GM12878 (cell line): ENCODE results near the gene ITCH. TPM values are rescaled to one million over a fixed set of nuclear protein-coding genes. Genes with fewer than 3 reads are reported as not detected.
A peak's percentile ranks its signal among the peaks of the same experiment; 100 is the strongest.

ENCODE experiments used
- ATF7 ChIP-seq: fragments of 450-650 bp; IDR thresholded peaks from 2 replicates; pipeline ENCODE4 v1.6.1; 2016; ENCODE audit warnings: low read depth, mild to moderate bottlenecking
- BACH1 ChIP-seq: fragments of 450-650 bp; IDR thresholded peaks from 2 replicates; pipeline ENCODE4 v1.6.1; 2017; ENCODE audit warnings: mild to moderate bottlenecking, borderline replicate concordance
- CHD2 ChIP-seq: IDR thresholded peaks from 2 replicates; pipeline ENCODE4 v1.6.1; 2011; ENCODE audit warnings: low read depth, low read length, improper control_type of control experiment, borderline replicate concordance
- CREM ChIP-seq: IDR thresholded peaks from 2 replicates; pipeline ENCODE4 v1.6.1; 2014; ENCODE audit warnings: antibody characterized with exemption, low read depth
- EED ChIP-seq: sonication (generic); IDR thresholded peaks from 2 replicates; pipeline ENCODE4 v1.6.1; 2016; ENCODE audit warnings: antibody characterized with exemption, low read depth
- GATAD2B ChIP-seq: fragments of 450-650 bp; conservative IDR thresholded peaks from 2 replicates; pipeline ENCODE4 v1.6.1; 2017; ENCODE audit warnings: low read depth, mild to moderate bottlenecking, moderate library complexity
- IKZF1 ChIP-seq: fragments of 450-650 bp; conservative IDR thresholded peaks from 2 replicates; pipeline ENCODE4 v1.6.1; 2017; ENCODE audit warnings: antibody characterized with exemption, mild to moderate bottlenecking
- MTA3 ChIP-seq: IDR thresholded peaks from 2 replicates; pipeline ENCODE4 v1.6.1; 2012; ENCODE audit warnings: low read length, inconsistent platforms, borderline replicate concordance
- MXI1 ChIP-seq: fragments of 150-350 bp; IDR thresholded peaks from 2 replicates; pipeline ENCODE4 v1.6.1; 2011; ENCODE audit warnings: low read depth, mild to moderate bottlenecking, inconsistent platforms, low read length, improper control_type of control experiment
- NBN ChIP-seq: fragments of 450-650 bp; IDR thresholded peaks from 2 replicates; pipeline ENCODE4 v1.6.1; 2016
- NFYA ChIP-seq: IDR thresholded peaks from 2 replicates; pipeline ENCODE4 v1.6.1; 2011; ENCODE audit warnings: low read depth, mild to moderate bottlenecking, low read length, improper control_type of control experiment, borderline replicate concordance
- NR2C2 ChIP-seq: IDR thresholded peaks from 2 replicates; pipeline ENCODE4 v1.6.1; 2011; ENCODE audit warnings: borderline replicate concordance, low read depth; ENCODE audit not compliant: control insufficient read depth, insufficient read length
- NRF1 ChIP-seq: conservative IDR thresholded peaks from 2 replicates; pipeline ENCODE4 v1.6.1; 2011; ENCODE audit warnings: mild to moderate bottlenecking, low read depth, low read length, improper control_type of control experiment
- POLR2AphosphoS5 ChIP-seq: IDR thresholded peaks from 2 replicates; pipeline ENCODE4 v1.6.1; 2011; ENCODE audit warnings: mild to moderate bottlenecking, low read length, inconsistent platforms
- SIX5 ChIP-seq: IDR thresholded peaks from 2 replicates; pipeline ENCODE4 v1.6.1; 2011; ENCODE audit warnings: mild to moderate bottlenecking, low read depth, low read length, moderate library complexity; ENCODE audit not compliant: severe bottlenecking
- SMARCA5 ChIP-seq: fragments of 450-650 bp; IDR thresholded peaks from 2 replicates; pipeline ENCODE4 v1.6.1; 2017; ENCODE audit warnings: mild to moderate bottlenecking
- STAT1 ChIP-seq: fragments of 450-650 bp; conservative IDR thresholded peaks from 2 replicates; pipeline ENCODE4 v1.6.1; 2014; ENCODE audit warnings: antibody characterized with exemption, mild to moderate bottlenecking
- STAT3 ChIP-seq: IDR thresholded peaks from 2 replicates; pipeline ENCODE4 v1.6.1; 2011; ENCODE audit warnings: low read depth, low read length, improper control_type of control experiment
- TCF3 ChIP-seq: IDR thresholded peaks from 2 replicates; pipeline ENCODE4 v1.6.1; 2012; ENCODE audit warnings: low read depth, mild to moderate bottlenecking, low read length, borderline replicate concordance; ENCODE audit not compliant: insufficient read depth
- TCF7 ChIP-seq: IDR thresholded peaks from 2 replicates; pipeline ENCODE4 v1.6.1; 2014; ENCODE audit warnings: antibody characterized with exemption, borderline replicate concordance
- WRNIP1 ChIP-seq: IDR thresholded peaks from 2 replicates; pipeline ENCODE4 v1.6.1; 2011; ENCODE audit warnings: low read depth, low read length, improper control_type of control experiment, borderline replicate concordance
- ZNF274 ChIP-seq: IDR thresholded peaks from one replicate; pipeline ENCODE4 v1.8.0; 2011; ENCODE audit not compliant: insufficient read length, insufficient read depth
- polyA plus RNA-seq, 11 experiments: library from polyadenylated mRNA; depleted of rRNA in 4 of 11; unstranded in 6 of 11; stranded (reverse) in 5 of 11; fragments of >200 nt; fragmentation: Nextera tagmentation in 4 of 11; fragmentation: Illumina TruSeq in 1 of 11; extraction: Ambion mirVana in 4 of 11; extraction: Trizol in 1 of 11; gene quantifications; 1 replicate in 1 of 11; 2 replicates in 10 of 11; pipeline versions ENCODE4 v1.2.1 to v1.2.3, GENCODE V29; 2011 to 2016; ENCODE audit warnings: inconsistent platforms in 2 of 11, missing spikeins in 2 of 11, low read depth in 1 of 11
- total RNA-seq, 4 experiments: library from RNA; depleted of rRNA in 3 of 4; stranded (reverse); fragments of >200 nt in 3 of 4; fragmentation: Illumina TruSeq in 1 of 4; extraction: Trizol in 1 of 4; gene quantifications; 2 replicates each; pipeline versions ENCODE4 v1.2.1 to v1.2.3, GENCODE V29; 2013 to 2021
- TF ChIP-seq, protein P1 (sequence below): fragments of 450-650 bp; IDR thresholded peaks from 2 replicates; pipeline ENCODE4 v1.6.1; 2016; ENCODE audit warnings: mild to moderate bottlenecking
- TF ChIP-seq, protein P2 (sequence below): fragments of 450-650 bp; IDR thresholded peaks from 2 replicates; pipeline ENCODE4 v1.6.1; 2018; ENCODE audit warnings: borderline replicate concordance, mild to moderate bottlenecking; ENCODE audit not compliant: partially characterized antibody
- TF ChIP-seq, protein P3 (sequence below): IDR thresholded peaks from 2 replicates; pipeline ENCODE4 v1.6.1; 2011; ENCODE audit warnings: low read depth, low read length, improper control_type of control experiment, borderline replicate concordance
- TF ChIP-seq, protein P4 (sequence below): IDR thresholded peaks from 2 replicates; pipeline ENCODE4 v1.6.1; 2012; ENCODE audit warnings: low read depth, low read length, improper control_type of control experiment

The ITCH gene
- total and polyA plus RNA-seq, 10 of the 15 experiments (the other 5 are each of a cell fraction or from before 2014, with no cell fraction given) = 7.5 to 46.1 (median 21.5) TPM

DNA sequence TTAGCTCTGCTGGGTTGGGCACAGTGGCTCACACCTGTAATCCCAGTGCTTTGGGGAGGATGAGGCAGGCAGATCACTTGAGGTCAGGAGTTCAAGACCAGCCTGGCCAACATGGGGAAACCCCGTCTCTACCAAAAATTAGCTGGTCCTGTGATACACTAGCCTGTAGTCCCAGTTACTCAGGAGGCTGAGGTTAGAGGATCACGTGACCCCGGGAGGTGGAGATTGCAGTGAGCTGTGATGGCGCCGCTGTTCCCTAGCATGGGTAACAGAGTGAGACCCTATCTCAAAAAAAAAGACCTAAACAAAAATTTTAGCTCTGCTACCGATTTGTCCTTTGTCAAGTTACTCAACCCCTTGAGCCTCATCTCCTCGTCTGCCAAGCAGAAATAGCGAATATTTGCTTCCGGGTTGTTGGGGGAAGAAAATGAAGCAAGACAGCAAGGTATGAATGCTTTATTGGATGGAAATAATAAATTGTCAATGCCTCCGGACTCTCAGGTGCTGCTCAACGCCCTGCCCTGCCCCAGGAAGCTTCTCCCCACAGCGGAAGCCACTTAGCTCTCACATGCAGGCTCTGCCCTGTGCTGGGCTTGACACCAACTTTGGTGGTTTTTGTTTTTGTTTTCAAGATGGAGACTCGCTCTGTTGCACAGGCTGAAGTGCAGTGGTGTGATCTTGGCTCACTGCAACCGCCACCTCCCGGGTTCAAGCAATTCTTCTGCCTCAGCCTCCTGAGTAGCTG, 24.9 kb upstream of the ITCH start (continued):
- TF ChIP-seq WRNIP1 (no peak), STAT1 (no peak; the same call in 1 of the 2 replicates), CREM (no peak), IKZF1 (0 out of 2 replicates have a peak, but pooled peaks have one; percentile 57), NBN (no peak), GATAD2B (no peak), POLR2AphosphoS5 (peak; percentile 57; the same call in 1 of the 2 replicates), SIX5 (no peak), CHD2 (no peak), MXI1 (no peak), EED (no peak), MTA3 (no peak), NR2C2 (no peak), ATF7 (no peak), BACH1 (no peak), STAT3 (no peak), TCF3 (no peak), TCF7 (no peak), NRF1 (no peak), SMARCA5 (no peak), NFYA (no peak), ZNF274 (no peak)
- TF ChIP-seq, protein P1, sequence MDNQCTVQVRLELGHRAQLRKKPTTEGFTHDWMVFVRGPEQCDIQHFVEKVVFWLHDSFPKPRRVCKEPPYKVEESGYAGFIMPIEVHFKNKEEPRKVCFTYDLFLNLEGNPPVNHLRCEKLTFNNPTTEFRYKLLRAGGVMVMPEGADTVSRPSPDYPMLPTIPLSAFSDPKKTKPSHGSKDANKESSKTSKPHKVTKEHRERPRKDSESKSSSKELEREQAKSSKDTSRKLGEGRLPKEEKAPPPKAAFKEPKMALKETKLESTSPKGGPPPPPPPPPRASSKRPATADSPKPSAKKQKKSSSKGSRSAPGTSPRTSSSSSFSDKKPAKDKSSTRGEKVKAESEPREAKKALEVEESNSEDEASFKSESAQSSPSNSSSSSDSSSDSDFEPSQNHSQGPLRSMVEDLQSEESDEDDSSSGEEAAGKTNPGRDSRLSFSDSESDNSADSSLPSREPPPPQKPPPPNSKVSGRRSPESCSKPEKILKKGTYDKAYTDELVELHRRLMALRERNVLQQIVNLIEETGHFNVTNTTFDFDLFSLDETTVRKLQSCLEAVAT = no peak
- TF ChIP-seq, protein P2, sequence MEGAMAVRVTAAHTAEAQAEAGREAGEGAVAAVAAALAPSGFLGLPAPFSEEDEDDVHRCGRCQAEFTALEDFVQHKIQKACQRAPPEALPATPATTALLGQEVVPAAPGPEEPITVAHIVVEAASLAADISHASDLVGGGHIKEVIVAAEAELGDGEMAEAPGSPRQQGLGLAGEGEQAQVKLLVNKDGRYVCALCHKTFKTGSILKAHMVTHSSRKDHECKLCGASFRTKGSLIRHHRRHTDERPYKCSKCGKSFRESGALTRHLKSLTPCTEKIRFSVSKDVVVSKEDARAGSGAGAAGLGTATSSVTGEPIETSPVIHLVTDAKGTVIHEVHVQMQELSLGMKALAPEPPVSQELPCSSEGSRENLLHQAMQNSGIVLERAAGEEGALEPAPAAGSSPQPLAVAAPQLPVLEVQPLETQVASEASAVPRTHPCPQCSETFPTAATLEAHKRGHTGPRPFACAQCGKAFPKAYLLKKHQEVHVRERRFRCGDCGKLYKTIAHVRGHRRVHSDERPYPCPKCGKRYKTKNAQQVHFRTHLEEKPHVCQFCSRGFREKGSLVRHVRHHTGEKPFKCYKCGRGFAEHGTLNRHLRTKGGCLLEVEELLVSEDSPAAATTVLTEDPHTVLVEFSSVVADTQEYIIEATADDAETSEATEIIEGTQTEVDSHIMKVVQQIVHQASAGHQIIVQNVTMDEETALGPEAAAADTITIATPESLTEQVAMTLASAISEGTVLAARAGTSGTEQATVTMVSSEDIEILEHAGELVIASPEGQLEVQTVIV = no peak
- TF ChIP-seq, protein P3, sequence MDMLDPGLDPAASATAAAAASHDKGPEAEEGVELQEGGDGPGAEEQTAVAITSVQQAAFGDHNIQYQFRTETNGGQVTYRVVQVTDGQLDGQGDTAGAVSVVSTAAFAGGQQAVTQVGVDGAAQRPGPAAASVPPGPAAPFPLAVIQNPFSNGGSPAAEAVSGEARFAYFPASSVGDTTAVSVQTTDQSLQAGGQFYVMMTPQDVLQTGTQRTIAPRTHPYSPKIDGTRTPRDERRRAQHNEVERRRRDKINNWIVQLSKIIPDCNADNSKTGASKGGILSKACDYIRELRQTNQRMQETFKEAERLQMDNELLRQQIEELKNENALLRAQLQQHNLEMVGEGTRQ = peak; percentile 68
- TF ChIP-seq, protein P4, sequence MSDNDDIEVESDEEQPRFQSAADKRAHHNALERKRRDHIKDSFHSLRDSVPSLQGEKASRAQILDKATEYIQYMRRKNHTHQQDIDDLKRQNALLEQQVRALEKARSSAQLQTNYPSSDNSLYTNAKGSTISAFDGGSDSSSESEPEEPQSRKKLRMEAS = no peak
